ENCODE data around the gene METTL9. TPM values are rescaled to one million over a fixed set of nuclear protein-coding genes. Genes with fewer than 3 reads are reported as not detected.

METTL9 gene
- total and polyA plus RNA-seq, 4 donors: 159 to 207 (median 179) TPM

- Histone ChIP-seq H3K27me3 (ENCODE audit: control insufficient read depth, insufficient read depth, low read length) (no peaks in the 10 kb centered on the region), H3K4me1 (ENCODE audit: control insufficient read depth, insufficient read depth, low read length) (no peaks in the 10 kb centered on the region), H3K9me3 (ENCODE audit: control insufficient read depth, insufficient read depth, low read length) (no peaks in the 10 kb centered on the region), H3K4me3 (ENCODE audit: low read depth, low read length) (no peak overlapping the region), H3K36me3 (ENCODE audit: control insufficient read depth, insufficient read depth, low read length) (no peaks in the 10 kb centered on the region), H3K27ac (ENCODE audit: low read depth, low read length) (no peak overlapping the region)
- DNase-seq (ENCODE audit: low read depth in 4 of 6, low spot score in 6 of 6): no peak
- WGBS (ENCODE audit: insufficient coverage): 94% methylated on average over 4 of the region's 6 CpGs
Observed at GRCh38 chr16:21704733-21705132, 105.4 kb downstream of the METTL9 start.

Small RNA genes lying within 50 kb of the gene (small RNA-seq; reads per million reads assigned to genes)
- gene RF00478 (ENCODE audit: low replicate concordance): not detected
- gene RNU6-1005P (ENCODE audit: low replicate concordance): not detected
- gene RNU6-196P (ENCODE audit: low replicate concordance): not detected

Other genes with a start within 250 kb of the METTL9 start
- gene IGSF6, start 53.0 kb downstream of the METTL9 start, total RNA-seq: 10 to 100 TPM in 1 of 2 donors, 1 to 10 TPM in 1; 5.0 to 10.8 TPM
- 1 to 10 TPM; 6.8 to 7.6 TPM for gene IGSF6, start 53.0 kb downstream of the METTL9 start, polyA plus RNA-seq (ENCODE audit: insufficient read length in 2 of 2)
- gene OTOA, start 64.4 kb downstream of the METTL9 start, total RNA-seq: under 1 TPM; 0.50 to 0.61 TPM
- gene OTOA, start 64.4 kb downstream of the METTL9 start, polyA plus RNA-seq (ENCODE audit: insufficient read length in 2 of 2): under 1 TPM; 0.32 to 0.53 TPM

All from spinal cord (tissue), 10 donors.